ENCODE measurements around the gene PRDM13.

GRCh38 chr6:99609905-99610489, 3.4 kb downstream of the PRDM13 start:
- TF ChIP-seq, protein P1, sequence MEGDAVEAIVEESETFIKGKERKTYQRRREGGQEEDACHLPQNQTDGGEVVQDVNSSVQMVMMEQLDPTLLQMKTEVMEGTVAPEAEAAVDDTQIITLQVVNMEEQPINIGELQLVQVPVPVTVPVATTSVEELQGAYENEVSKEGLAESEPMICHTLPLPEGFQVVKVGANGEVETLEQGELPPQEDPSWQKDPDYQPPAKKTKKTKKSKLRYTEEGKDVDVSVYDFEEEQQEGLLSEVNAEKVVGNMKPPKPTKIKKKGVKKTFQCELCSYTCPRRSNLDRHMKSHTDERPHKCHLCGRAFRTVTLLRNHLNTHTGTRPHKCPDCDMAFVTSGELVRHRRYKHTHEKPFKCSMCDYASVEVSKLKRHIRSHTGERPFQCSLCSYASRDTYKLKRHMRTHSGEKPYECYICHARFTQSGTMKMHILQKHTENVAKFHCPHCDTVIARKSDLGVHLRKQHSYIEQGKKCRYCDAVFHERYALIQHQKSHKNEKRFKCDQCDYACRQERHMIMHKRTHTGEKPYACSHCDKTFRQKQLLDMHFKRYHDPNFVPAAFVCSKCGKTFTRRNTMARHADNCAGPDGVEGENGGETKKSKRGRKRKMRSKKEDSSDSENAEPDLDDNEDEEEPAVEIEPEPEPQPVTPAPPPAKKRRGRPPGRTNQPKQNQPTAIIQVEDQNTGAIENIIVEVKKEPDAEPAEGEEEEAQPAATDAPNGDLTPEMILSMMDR (IDR thresholded peaks at IDR 0.05), result no peak
- TF ChIP-seq POLR2A (IDR thresholded peaks at IDR 0.05), result no peak
